HL-60 (cell line): ENCODE results near the gene FAM83C.

Source experiments
- DNase-seq, 2 experiments: peaks; one replicate each; pipeline ENCODE4 v3.0.0-alpha.2; 2010 to 2020; ENCODE audit warnings: low read depth in 1 of 2, low spot score in 1 of 2
- H3K27ac ChIP-seq: fragments of 250-450 bp; sonication (Bioruptor Pico); replicated peaks from 2 replicates; pipeline ENCODE4 v1.5.1; 2020; ENCODE audit warnings: mild to moderate bottlenecking, moderate library complexity
- H3K27me3 ChIP-seq: fragments of 250-450 bp; sonication (Bioruptor Pico); 2 replicates; pipeline ENCODE4 v1.5.1; 2021; ENCODE audit warnings: mild to moderate bottlenecking, moderate library complexity; ENCODE audit not compliant: insufficient read depth, poor library complexity, severe bottlenecking
- H3K4me3 ChIP-seq: replicated peaks from 2 replicates; pipeline ENCODE4 v1.5.1; 2011; ENCODE audit warnings: mild to moderate bottlenecking, control low read depth, low read length; ENCODE audit not compliant: insufficient read depth
- CTCF ChIP-seq: IDR thresholded peaks from one replicate; pipeline ENCODE4 v1.5.1; 2011; ENCODE audit warnings: low read length, control low read depth, inconsistent platforms; ENCODE audit not compliant: insufficient read depth
- GABPA ChIP-seq: IDR thresholded peaks from 2 replicates; pipeline ENCODE4 v1.6.1; 2012; ENCODE audit warnings: low read depth
- POLR2AphosphoS5 ChIP-seq: IDR thresholded peaks from 2 replicates; pipeline ENCODE4 v1.6.1; 2012; ENCODE audit warnings: low read depth
- SPI1 ChIP-seq: IDR thresholded peaks from 2 replicates; pipeline ENCODE4 v1.6.1; 2012; ENCODE audit warnings: low read depth, mild to moderate bottlenecking, borderline replicate concordance
- TF ChIP-seq, protein P1 (sequence below): IDR thresholded peaks from 2 replicates; pipeline ENCODE4 v1.6.1; 2012; ENCODE audit warnings: low read depth; ENCODE audit not compliant: insufficient replicate concordance

FAM83C gene

DNA sequence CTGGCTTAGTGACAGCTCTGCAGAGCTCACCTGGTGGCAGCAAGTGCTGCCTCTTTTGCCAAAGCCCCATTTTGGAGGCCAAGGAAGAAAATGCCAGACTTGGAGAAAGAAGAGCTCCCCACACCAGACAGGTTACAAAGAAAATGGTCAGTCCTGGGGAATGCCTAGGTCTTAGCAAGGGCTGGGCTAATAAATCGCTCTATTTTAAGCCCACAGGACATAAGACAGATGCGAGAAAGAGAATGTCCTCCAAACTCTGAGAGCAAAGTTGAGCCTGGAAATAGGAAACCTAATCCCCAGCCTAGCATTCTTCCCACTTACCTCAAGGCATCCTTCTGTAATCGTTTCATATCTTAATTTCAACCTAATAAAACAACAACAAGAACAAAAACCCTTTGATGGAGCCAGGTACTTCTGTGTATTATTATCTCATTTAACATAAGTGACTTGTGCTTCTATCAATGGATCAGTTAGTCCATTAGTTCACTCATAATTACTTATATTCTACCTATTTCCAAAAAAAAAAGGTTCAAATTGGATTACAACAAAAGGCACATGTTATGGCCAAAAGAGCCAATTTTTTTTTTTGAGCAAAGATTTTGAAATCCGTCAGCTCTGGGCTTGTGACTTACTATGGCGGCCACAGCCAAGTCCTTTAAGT is 40.4 kb upstream of the FAM83C start:
- no peak for DNase-seq
- H3K27ac ChIP-seq: no peak overlapping the region
- TF ChIP-seq POLR2AphosphoS5: no peak
- TF ChIP-seq, protein P1, sequence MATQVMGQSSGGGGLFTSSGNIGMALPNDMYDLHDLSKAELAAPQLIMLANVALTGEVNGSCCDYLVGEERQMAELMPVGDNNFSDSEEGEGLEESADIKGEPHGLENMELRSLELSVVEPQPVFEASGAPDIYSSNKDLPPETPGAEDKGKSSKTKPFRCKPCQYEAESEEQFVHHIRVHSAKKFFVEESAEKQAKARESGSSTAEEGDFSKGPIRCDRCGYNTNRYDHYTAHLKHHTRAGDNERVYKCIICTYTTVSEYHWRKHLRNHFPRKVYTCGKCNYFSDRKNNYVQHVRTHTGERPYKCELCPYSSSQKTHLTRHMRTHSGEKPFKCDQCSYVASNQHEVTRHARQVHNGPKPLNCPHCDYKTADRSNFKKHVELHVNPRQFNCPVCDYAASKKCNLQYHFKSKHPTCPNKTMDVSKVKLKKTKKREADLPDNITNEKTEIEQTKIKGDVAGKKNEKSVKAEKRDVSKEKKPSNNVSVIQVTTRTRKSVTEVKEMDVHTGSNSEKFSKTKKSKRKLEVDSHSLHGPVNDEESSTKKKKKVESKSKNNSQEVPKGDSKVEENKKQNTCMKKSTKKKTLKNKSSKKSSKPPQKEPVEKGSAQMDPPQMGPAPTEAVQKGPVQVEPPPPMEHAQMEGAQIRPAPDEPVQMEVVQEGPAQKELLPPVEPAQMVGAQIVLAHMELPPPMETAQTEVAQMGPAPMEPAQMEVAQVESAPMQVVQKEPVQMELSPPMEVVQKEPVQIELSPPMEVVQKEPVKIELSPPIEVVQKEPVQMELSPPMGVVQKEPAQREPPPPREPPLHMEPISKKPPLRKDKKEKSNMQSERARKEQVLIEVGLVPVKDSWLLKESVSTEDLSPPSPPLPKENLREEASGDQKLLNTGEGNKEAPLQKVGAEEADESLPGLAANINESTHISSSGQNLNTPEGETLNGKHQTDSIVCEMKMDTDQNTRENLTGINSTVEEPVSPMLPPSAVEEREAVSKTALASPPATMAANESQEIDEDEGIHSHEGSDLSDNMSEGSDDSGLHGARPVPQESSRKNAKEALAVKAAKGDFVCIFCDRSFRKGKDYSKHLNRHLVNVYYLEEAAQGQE: no peak
- H3K4me3 ChIP-seq: no peak overlapping the region
- H3K27me3 ChIP-seq: no peaks in the 10 kb centered on the region

GRCh38 chr20:35329435-35330139 is 37.4 kb upstream of the FAM83C start:
- Histone ChIP-seq H3K27ac (no peak overlapping the region), H3K27me3 (no peaks in the 10 kb centered on the region), H3K4me3 (no peak overlapping the region)
- TF ChIP-seq GABPA: no peak
- TF ChIP-seq, protein P1: no peak
- no peak for TF ChIP-seq POLR2AphosphoS5
- peak; percentile 68 for TF ChIP-seq CTCF
- peak in 1 of 2 experiments; percentile 63 for DNase-seq

DNA sequence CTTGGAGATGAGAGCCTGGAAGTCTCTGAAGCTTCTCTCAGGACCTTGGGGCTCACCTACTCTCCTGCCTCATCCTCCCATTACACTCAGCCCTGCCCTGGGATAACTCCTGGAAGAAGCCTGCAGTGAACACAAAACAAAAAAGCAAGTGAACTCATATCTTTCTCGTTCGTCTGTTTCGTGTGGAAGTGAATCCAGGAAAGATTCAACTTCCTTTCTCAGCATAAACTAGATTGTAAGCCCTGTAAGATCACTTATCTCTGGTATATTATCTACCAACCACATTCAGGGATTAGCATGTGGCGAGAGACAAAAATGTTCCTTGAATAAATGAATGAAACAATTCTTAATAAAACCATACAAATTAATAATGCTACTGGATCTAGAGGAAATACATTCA is 36.5 kb upstream of the FAM83C start:
- Histone ChIP-seq H3K27ac (no peak overlapping the region), H3K4me3 (no peak overlapping the region), H3K27me3 (no peaks in the 10 kb centered on the region)
- TF ChIP-seq GABPA (no peak), CTCF (no peak), POLR2AphosphoS5 (no peak), SPI1 (no peak)
- TF ChIP-seq, protein P1: no peak
- no peak for DNase-seq
